Neural cell (in vitro differentiated cells): ENCODE data around the gene NGEF. TPM values are rescaled to one million over a fixed set of nuclear protein-coding genes. Genes with fewer than 3 reads are reported as not detected.
A peak's percentile ranks its signal among the peaks of the same experiment; 100 is the strongest.

Source experiments
- H2AFZ ChIP-seq: fragments of 200-600, 300-800 bp; sonication (generic), shearing (Covaris generic); 2 replicates; pipeline ENCODE4 v1.6.0; 2014; ENCODE audit warnings: low read depth, mild to moderate bottlenecking, antibody characterized with exemption, low read length, moderate library complexity
- H3F3A ChIP-seq: fragments of 200-600 bp; shearing (Covaris generic); 2 replicates; pipeline ENCODE4 v1.6.1; 2016; ENCODE audit warnings: mild to moderate bottlenecking, moderate library complexity, mixed read lengths, antibody characterized with exemption, low read length; ENCODE audit not compliant: insufficient read depth, poor library complexity, severe bottlenecking
- H3K27ac ChIP-seq: fragments of 200-600, 300-800 bp; sonication (generic), shearing (Covaris generic); 2 replicates; pipeline ENCODE4 v1.5.1; 2014; ENCODE audit warnings: mild to moderate bottlenecking, low read length, moderate library complexity
- H3K27me3 ChIP-seq: fragments of 300-800, 200-600 bp; sonication (generic), shearing (Covaris generic); 2 replicates; pipeline ENCODE4 v1.6.0; 2014; ENCODE audit warnings: mild to moderate bottlenecking, low read depth, low read length, moderate library complexity; ENCODE audit not compliant: insufficient read depth
- H3K36me3 ChIP-seq: fragments of 300-800, 200-600 bp; sonication (generic), shearing (Covaris generic); 2 replicates; pipeline ENCODE4 v1.5.1; 2014; ENCODE audit warnings: mild to moderate bottlenecking, antibody characterized with exemption, low read length, moderate library complexity; ENCODE audit not compliant: insufficient read depth
- H3K4me2 ChIP-seq: fragments of 300-800, 200-600 bp; sonication (generic), shearing (Covaris generic); 2 replicates; pipeline ENCODE4 v1.6.0; 2014; ENCODE audit warnings: mild to moderate bottlenecking, low read length
- H3K4me3 ChIP-seq: fragments of 300-800, 200-600 bp; sonication (generic), shearing (Covaris generic); 2 replicates; pipeline ENCODE4 v1.5.1; 2014; ENCODE audit warnings: mild to moderate bottlenecking, low read length, moderate library complexity
- H3K79me2 ChIP-seq: fragments of 200-600 bp; shearing (Covaris generic); replicated peaks from 2 replicates; pipeline ENCODE4 v1.6.0; 2014; ENCODE audit warnings: mild to moderate bottlenecking, low read length, moderate library complexity; ENCODE audit not compliant: insufficient read depth
- H3K9ac ChIP-seq: fragments of 300-800, 200-600 bp; sonication (generic), shearing (Covaris generic); 2 replicates; pipeline ENCODE4 v1.6.1; 2016; ENCODE audit warnings: mild to moderate bottlenecking, low read length, mixed read lengths
- H3K9me2 ChIP-seq: fragments of 200-600 bp; shearing (Covaris generic); 2 replicates; pipeline ENCODE4 v1.6.1; 2016; ENCODE audit warnings: mild to moderate bottlenecking, low read length, mixed read lengths; ENCODE audit not compliant: insufficient read depth
- H3K9me3 ChIP-seq: fragments of 200-600, 300-800 bp; sonication (generic), shearing (Covaris generic); 2 replicates; pipeline ENCODE4 v1.6.1; 2016; ENCODE audit warnings: mild to moderate bottlenecking, mixed run types, low read length, moderate library complexity, mixed read lengths
- H4K20me1 ChIP-seq: fragments of 200-600 bp; shearing (Covaris generic); 2 replicates; pipeline ENCODE4 v1.6.1; 2016; ENCODE audit warnings: mild to moderate bottlenecking, mixed run types; ENCODE audit not compliant: insufficient read depth
- EP300 ChIP-seq: fragments of 450-650 bp; conservative IDR thresholded peaks from 2 replicates; pipeline ENCODE4 v1.6.1; 2014; ENCODE audit warnings: antibody characterized with exemption, mild to moderate bottlenecking, moderate library complexity; ENCODE audit not compliant: poor library complexity, severe bottlenecking
- EZH2 ChIP-seq: fragments of 200-600, 300-800 bp; shearing (Covaris generic), sonication (generic); IDR thresholded peaks from 2 replicates; pipeline ENCODE4 v1.6.1; 2014; ENCODE audit warnings: antibody characterized with exemption, low read length, borderline replicate concordance, mild to moderate bottlenecking; ENCODE audit not compliant: insufficient read depth, poor library complexity, severe bottlenecking
- MXI1 ChIP-seq: fragments of 450-650 bp; conservative IDR thresholded peaks from 2 replicates; pipeline ENCODE4 v1.6.1; 2014; ENCODE audit warnings: antibody characterized with exemption, mild to moderate bottlenecking; ENCODE audit not compliant: poor library complexity, severe bottlenecking
- POLR2AphosphoS5 ChIP-seq: IDR thresholded peaks from 2 replicates; pipeline ENCODE4 v1.6.1; 2012
- RAD21 ChIP-seq: fragments of 450-650 bp; conservative IDR thresholded peaks from 2 replicates; pipeline ENCODE4 v1.6.1; 2014; ENCODE audit warnings: antibody characterized with exemption, mild to moderate bottlenecking, moderate library complexity
- SMC3 ChIP-seq: fragments of 450-650 bp; conservative IDR thresholded peaks from 2 replicates; pipeline ENCODE4 v1.6.1; 2014; ENCODE audit warnings: antibody characterized with exemption, mild to moderate bottlenecking, moderate library complexity; ENCODE audit not compliant: poor library complexity
- TAF1 ChIP-seq: IDR thresholded peaks from 2 replicates; pipeline ENCODE4 v1.6.1; 2012; ENCODE audit warnings: low read depth
- polyA plus RNA-seq: library from polyadenylated mRNA; depleted of rRNA; stranded (reverse); fragments of >200 nt; gene quantifications from 2 replicates; pipeline ENCODE4 v1.2.3, GENCODE V29; 2014
- TF ChIP-seq, protein P1 (sequence below): fragments of 450-650 bp; IDR thresholded peaks from 2 replicates; pipeline ENCODE4 v1.5.1; 2014; ENCODE audit warnings: antibody characterized with exemption, mild to moderate bottlenecking, moderate library complexity; ENCODE audit not compliant: poor library complexity, severe bottlenecking
- TF ChIP-seq, protein P2 (sequence below): IDR thresholded peaks from 2 replicates; pipeline ENCODE4 v1.6.1; 2012; ENCODE audit warnings: borderline replicate concordance

Gene NGEF
- polyA plus RNA-seq, 1 donor from 2014 or later = 5.2 TPM

DNA sequence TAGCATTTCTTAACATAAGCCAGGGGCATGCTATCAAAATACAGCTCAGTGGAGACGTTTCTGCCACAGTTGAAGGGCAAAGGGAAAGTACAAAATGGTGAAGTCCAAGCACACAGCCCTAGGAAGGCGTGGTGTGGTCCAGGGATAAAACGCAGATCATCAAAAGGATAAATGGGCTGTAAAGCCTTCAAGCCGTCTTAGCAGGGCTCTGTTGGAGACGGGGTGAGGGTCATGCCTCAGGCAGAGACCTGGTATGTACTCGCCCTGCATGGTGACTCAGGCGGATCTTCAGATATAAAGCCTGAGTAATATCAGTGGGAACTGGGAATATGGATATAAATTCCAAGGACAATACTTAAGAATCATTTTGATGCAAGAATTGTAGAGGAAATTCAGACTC, 61.2 kb downstream of the NGEF start:
- H3K9ac ChIP-seq = no peak overlapping the region
- peak overlapping the region; percentile 11 for H3K27ac ChIP-seq
- H3K9me3 ChIP-seq = no peaks in the 10 kb centered on the region
- no peak overlapping the region for H2AFZ ChIP-seq
- no peaks in the 10 kb centered on the region for H3K27me3 ChIP-seq
- no peaks in the 10 kb centered on the region for H3K79me2 ChIP-seq
- no peaks in the 10 kb centered on the region for H3K9me2 ChIP-seq
- no peaks in the 10 kb centered on the region for H3K36me3 ChIP-seq
- no peaks in the 10 kb centered on the region for H4K20me1 ChIP-seq
- peak overlapping the region; percentile 22 for H3K4me3 ChIP-seq
- no peak overlapping the region for H3K4me2 ChIP-seq
- no peaks in the 10 kb centered on the region for H3F3A ChIP-seq
- TF ChIP-seq, protein P1, sequence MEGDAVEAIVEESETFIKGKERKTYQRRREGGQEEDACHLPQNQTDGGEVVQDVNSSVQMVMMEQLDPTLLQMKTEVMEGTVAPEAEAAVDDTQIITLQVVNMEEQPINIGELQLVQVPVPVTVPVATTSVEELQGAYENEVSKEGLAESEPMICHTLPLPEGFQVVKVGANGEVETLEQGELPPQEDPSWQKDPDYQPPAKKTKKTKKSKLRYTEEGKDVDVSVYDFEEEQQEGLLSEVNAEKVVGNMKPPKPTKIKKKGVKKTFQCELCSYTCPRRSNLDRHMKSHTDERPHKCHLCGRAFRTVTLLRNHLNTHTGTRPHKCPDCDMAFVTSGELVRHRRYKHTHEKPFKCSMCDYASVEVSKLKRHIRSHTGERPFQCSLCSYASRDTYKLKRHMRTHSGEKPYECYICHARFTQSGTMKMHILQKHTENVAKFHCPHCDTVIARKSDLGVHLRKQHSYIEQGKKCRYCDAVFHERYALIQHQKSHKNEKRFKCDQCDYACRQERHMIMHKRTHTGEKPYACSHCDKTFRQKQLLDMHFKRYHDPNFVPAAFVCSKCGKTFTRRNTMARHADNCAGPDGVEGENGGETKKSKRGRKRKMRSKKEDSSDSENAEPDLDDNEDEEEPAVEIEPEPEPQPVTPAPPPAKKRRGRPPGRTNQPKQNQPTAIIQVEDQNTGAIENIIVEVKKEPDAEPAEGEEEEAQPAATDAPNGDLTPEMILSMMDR = no peak
- no peak for TF ChIP-seq EZH2
- no peak for TF ChIP-seq MXI1
- TF ChIP-seq, protein P2, sequence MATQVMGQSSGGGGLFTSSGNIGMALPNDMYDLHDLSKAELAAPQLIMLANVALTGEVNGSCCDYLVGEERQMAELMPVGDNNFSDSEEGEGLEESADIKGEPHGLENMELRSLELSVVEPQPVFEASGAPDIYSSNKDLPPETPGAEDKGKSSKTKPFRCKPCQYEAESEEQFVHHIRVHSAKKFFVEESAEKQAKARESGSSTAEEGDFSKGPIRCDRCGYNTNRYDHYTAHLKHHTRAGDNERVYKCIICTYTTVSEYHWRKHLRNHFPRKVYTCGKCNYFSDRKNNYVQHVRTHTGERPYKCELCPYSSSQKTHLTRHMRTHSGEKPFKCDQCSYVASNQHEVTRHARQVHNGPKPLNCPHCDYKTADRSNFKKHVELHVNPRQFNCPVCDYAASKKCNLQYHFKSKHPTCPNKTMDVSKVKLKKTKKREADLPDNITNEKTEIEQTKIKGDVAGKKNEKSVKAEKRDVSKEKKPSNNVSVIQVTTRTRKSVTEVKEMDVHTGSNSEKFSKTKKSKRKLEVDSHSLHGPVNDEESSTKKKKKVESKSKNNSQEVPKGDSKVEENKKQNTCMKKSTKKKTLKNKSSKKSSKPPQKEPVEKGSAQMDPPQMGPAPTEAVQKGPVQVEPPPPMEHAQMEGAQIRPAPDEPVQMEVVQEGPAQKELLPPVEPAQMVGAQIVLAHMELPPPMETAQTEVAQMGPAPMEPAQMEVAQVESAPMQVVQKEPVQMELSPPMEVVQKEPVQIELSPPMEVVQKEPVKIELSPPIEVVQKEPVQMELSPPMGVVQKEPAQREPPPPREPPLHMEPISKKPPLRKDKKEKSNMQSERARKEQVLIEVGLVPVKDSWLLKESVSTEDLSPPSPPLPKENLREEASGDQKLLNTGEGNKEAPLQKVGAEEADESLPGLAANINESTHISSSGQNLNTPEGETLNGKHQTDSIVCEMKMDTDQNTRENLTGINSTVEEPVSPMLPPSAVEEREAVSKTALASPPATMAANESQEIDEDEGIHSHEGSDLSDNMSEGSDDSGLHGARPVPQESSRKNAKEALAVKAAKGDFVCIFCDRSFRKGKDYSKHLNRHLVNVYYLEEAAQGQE = no peak
- TF ChIP-seq SMC3 = no peak
- peak; percentile 1 for TF ChIP-seq EP300

DNA sequence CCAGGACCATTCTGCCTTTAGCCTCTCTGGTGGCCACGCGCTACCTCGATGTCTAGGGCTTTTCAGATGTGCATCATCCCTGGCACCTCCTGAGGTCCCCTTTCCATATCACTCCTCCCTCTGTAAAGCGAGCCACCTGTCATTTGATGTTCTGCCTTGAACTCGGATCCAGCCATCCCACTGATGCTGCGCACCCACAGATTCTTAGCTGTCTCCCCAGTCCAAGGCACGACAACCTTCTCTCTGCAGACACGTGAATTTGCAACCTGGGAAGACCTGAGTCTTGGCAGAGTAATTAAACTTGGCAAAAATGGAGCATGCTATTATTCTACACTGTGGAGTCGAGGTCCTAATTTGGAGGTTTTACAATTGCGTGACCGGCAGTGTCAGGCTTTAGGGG, 61.9 kb downstream of the NGEF start:
- Histone ChIP-seq H3K4me3 (peak overlapping the region; percentile 22), H3K79me2 (no peaks in the 10 kb centered on the region), H3K9me3 (no peaks in the 10 kb centered on the region), H3F3A (no peaks in the 10 kb centered on the region), H3K36me3 (no peaks in the 10 kb centered on the region), H3K4me2 (no peak overlapping the region), H4K20me1 (no peaks in the 10 kb centered on the region), H2AFZ (no peak overlapping the region), H3K9ac (no peak overlapping the region), H3K27me3 (no peaks in the 10 kb centered on the region), H3K27ac (peak overlapping the region; percentile 11), H3K9me2 (no peaks in the 10 kb centered on the region)
- TF ChIP-seq EP300 (no peak), RAD21 (no peak)

DNA sequence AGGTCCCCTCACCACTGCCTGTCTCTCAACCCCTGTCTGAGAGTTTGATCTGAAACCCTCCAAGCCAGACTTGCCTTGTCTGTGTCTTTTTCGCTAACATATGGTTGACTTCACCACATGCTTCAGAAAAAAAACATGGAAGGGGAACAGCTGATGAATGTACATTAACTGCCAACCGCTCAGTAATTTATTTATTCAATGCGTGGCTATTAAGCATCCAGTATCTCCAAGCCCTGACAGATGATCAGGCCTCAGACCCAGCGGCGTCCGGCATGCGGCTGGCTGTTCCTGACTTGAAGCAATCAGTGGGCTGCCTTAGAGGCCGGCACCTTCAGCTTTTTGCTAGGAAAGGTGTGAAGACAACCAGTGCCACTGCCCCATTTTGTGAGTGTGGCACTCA, 62.3 kb downstream of the NGEF start:
- H3K4me3 ChIP-seq = no peak overlapping the region
- H3K9me3 ChIP-seq = no peaks in the 10 kb centered on the region
- H3K9me2 ChIP-seq = no peaks in the 10 kb centered on the region
- H4K20me1 ChIP-seq = no peaks in the 10 kb centered on the region
- H3K27me3 ChIP-seq = no peaks in the 10 kb centered on the region
- no peaks in the 10 kb centered on the region for H3K79me2 ChIP-seq
- no peak overlapping the region for H3K9ac ChIP-seq
- H3K27ac ChIP-seq = no peak overlapping the region
- no peaks in the 10 kb centered on the region for H3K36me3 ChIP-seq
- no peak overlapping the region for H2AFZ ChIP-seq
- H3F3A ChIP-seq = no peaks in the 10 kb centered on the region
- no peak overlapping the region for H3K4me2 ChIP-seq
- TF ChIP-seq EZH2 (no peak), SMC3 (no peak), POLR2AphosphoS5 (no peak), RAD21 (no peak), TAF1 (no peak)
- TF ChIP-seq, protein P1 = no peak
